ENCODE data around the gene ZNF530.

ZNF530 gene

DNA sequence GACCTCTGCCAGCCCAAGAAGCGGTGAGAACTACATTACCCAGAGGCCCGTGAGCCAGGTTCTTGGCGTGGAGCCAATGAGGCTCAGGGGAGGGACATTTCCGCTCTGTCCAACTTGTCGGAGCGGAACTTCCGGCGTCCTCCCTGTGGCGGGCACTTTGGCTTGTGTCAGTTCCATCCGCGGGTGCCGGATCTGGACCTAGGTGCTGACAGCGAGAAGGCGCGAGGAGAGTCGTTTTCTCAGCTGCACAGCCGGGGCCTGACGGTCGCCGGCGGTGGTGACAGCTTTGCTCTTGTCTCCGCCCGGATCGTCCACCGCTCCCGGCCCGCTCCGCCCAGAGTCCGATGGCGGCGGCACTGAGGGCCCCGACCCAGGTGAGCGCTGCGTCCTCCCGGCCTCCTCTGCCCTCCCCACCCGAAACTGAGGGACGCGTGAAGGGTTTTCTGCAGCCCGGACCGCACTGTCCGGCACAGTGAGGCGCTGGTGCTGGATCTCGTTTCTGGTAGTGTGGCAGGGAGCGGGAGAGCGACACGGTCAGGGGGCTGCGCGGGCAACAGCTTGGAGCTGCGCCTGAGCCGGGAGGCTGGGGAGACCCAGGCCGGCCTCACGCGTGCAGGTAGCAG is at the start of gene ZNF530:
TSS of gene ZNF530 (plus strand) at position 125 of the 623 bp plus-strand sequence. CDS start 4,461 bp downstream, outside the sequence.
- peak; percentile 78 to 89 (median 86) for DNase-seq (ENCODE audit: low read depth in 2 of 3, low spot score in 1 of 3)

DNA sequence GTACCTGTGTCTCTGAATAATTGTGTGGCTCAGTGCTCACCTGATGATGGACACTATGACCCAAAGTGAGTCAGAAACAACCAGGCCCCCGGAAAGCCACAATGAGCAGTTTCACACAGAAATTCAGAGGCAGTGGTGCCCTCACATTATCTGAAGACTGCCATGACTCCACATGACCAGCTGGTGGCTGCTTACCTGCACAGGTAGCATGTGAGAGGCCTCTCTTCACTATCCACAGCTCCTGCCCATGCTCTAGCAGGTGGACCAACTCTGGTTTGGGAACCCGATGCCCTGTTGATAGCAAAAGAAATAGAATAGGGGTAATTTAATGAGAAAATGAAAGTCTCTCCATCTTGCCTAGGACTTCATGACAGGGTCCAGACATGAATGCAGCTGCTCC is 47.3 kb upstream of the ZNF530 start:
- DNase-seq (ENCODE audit: low read depth in 2 of 3, low spot score in 1 of 3), result no peak

DNA sequence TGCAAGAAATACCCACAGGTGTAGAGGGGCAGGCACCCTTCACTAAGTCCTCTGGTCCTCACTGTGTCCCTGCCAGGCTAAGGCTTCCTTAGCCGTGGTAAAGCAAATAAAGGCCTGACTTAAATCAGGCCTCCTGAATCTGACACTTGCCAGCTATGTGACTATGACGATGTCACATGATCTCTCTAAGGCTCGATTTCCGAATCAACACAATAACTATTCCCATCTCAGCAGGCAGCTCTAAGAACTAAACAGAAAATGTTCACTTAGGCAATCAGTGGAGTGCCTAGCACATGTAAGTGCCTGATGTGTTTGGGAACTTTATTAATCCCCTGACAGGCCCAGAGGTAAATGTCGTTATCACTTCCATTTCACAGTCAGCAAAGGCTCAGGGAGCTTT is 42.0 kb upstream of the ZNF530 start:
- DNase-seq (ENCODE audit: low read depth in 2 of 3, low spot score in 1 of 3), result no peak

DNA sequence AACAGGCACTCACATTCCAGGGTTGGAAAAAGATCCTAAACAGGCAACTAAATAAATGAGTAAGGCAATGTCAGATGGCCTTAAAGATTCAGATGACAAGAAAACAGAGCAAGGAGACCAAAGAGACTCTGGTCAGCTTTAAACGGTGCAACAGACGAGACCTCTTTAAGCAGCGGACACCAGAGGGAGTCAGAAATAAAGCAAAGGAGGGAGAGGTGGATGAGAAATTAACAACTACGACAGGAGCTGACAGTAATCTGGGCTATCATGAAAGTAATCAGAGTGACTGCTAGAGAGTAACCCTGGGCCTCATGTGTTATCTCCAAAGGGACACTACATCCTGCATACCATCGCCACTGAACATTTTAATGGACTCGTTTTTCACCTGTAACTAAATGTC is 41.2 kb upstream of the ZNF530 start:
- DNase-seq (ENCODE audit: low read depth in 2 of 3, low spot score in 1 of 3), result no peak

DNA sequence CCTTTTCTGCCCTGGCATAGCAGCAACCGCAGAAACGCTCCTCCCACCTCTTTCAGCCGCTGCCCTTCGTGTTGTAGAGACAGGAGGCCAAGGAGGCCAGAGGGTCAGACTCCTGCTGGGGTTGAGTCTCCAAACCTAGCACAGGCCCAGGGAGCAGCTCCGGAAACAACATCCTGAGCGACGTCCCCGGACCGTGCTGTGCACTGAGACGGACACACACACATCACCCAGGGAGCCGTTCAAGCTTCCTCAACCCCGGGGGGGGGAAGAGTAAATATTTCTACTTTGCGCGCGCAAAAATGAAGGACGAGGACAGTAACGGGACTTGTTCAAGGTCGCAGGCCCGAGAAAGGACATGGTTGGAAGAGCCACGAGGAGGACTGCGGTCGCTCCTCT is 40.7 kb upstream of the ZNF530 start:
- no peak for DNase-seq (ENCODE audit: low read depth in 2 of 3, low spot score in 1 of 3)

DNA sequence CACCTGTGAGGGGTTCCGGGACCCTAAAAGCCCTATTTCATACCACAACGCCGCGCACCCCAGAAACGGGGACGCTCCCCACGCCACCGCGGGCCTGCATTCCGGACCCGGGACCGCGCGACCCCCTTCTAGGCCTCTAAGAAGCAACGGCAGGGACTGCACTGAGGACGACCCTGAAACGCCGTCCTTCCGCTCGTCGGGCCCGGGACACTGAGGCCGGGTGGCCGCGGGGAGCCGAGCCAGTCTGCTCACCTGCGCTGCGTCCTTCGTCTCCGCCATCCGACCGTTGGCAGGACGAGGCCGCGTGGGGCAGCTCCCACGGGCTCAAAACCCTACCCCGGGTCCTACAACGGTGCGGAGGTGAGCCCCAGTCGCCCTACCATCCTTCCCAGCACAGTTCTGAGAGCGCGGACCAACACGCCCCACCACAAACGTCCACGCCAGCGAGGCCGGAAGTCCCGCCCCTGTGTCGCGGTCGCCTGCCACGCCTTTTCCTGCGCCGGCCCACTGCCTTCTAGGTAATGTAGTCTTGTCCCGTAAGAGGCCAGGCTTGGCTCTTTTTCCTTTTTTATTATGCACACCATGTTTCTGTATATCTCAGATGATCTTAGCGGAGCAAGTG is 40.2 kb upstream of the ZNF530 start, which contains the start of gene ZNF550:
TSS of gene ZNF550 (minus strand) at position 460 of the 622 bp plus-strand sequence. CDS start at position 279, 181 bp downstream.
- DNase-seq (ENCODE audit: low read depth in 2 of 3, low spot score in 1 of 3), result peak; percentile 75 to 85 (median 84)

DNA sequence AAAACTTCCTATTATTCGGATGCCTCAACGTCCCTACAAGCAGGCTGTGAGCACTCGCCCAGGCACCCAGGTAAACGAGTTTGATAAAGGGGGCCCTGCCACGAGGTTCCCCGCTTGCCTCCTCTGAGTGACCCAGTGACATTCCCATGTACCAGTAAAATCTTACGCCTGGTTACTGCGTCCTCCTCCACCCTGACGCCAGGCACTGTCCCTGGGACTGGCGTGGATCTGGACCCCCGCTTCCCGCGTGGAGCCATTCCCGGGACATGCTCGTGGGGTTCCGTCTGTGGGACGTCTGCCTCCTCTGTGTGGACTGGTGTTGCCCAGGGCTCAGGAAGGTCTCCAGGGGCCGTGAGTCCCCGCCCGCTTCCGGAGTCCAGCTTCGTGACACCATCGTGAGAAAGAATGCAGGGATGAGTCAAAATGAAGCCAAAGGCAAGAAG is 39.6 kb upstream of the ZNF530 start:
- DNase-seq (ENCODE audit: low read depth in 2 of 3, low spot score in 1 of 3), result no peak

DNA sequence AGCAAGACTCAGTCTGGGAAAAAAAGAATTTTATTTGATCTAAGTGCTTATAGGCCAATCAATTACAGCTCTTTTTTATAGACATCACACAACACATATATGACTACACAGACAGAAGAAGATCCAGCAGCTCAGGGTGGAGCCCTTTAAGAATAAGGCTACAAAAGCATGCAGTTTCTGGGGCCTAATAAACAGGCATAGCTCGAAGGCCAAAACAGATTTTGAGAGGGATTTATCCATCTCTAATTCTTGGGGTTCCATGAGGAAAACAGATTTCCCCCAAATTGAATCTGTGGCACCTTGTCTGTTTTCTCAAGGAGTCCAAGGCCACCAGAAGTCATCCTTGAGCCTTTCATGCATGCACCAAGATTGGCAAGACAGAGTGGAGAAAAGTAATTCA is 36.1 kb upstream of the ZNF530 start:
- no peak for DNase-seq (ENCODE audit: low read depth in 2 of 3, low spot score in 1 of 3)

DNA sequence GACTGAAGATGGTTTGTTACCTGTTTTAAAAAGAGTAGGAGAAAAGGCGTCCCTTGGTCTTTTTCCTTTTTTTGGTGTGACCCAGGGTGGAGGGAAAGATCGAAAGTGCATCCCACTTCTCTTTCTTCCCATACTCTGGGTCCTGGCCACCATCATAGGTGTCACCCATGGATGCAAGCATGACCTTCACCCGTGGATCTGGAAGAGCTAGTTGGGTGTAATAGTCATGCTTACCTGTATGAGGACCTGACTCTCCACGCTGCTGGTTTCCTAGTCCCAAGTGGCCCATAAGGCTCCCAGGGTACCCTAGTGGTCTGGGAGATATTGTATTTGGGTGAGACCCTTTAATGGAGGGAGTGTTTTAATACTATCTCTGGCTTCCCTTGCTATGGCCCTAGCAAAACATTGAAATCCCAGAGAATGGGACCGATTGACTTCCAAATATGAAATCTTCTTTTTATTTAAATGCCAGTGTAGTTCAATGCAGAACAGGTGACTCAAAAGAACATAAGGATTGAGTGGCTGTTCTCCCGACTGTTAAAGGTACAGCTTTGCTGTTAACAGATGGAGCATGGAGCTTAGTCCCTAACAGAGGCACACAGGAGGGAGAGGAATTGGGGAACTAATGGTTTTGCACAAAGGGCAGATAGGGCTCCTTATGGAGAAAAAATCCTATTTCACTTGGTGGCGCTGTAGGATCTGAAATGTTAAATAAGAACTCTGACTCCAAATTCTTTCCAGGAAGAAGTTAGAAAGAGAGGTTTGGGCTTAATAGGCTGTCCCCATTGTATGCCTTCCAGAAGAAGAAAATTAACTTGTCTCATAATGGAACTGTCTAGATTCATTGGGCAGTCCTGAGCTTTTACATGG is 33.1 kb upstream of the ZNF530 start:
- no peak for DNase-seq (ENCODE audit: low read depth in 2 of 3, low spot score in 1 of 3)

DNA sequence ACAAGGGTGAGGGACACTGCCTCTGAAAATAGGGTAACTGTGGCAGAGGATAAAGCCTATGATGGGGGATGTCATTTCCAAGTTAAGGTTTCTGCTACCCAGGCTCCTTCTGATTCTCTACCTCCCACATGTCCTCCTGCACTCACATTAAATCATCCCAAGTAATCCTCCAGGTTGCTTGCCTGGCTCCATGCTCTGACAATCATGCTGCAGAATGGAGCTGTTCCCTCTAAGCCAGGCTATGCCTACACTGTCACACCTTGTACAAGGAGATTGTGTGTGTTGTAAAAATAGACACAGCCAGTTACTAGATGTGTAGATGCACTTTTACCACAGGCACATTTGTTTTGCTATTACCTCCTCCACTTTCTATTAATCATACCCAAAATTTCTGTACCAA is 29.0 kb upstream of the ZNF530 start:
- DNase-seq (ENCODE audit: low read depth in 2 of 3, low spot score in 1 of 3), result no peak

DNA sequence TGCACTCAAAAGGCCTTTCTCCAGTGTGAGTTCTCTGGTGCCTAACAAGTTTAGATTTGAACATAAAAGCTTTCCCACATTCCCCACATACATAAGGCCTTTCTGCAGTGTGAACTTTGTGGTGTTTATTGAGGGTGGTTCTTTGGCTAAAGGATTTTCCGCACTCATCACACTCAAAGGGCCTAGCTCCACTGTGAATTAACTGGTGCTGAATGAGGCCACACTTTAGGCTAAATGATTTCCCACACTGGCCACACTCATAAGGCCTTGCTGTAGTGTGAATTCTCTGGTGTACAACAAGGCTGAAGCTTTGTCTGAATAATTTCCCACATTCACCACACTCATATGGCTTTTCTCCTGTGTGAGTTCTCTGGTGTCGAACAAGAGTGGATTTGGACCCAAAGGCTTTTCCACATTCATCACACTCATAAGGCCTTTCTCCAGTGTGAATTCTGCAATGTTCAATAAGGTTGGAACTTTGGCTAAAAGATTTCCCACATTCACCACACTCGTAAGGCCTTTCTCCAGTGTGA is 27.2 kb upstream of the ZNF530 start:
- DNase-seq (ENCODE audit: low read depth in 2 of 3, low spot score in 1 of 3), result no peak

DNA sequence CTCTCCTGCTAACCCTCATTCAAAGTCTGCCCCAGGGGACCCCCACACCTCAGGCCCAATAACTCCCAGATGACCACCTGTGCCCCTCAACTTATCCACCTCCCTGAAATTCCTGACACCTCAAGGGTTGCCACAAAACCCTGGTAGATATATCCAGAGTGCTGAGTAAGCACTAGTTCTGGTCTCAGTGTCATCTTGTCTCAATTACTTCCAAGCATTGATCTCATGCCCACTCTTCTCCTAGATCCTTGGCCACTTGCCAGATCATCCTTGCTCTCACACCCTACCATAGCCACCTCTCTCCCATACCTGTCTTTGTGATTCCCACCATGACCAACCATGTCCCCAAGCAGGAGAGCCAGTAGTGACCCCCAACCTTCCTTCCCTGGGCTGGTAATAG is 23.0 kb upstream of the ZNF530 start:
- no peak for DNase-seq (ENCODE audit: low read depth in 2 of 3, low spot score in 1 of 3)

DNA sequence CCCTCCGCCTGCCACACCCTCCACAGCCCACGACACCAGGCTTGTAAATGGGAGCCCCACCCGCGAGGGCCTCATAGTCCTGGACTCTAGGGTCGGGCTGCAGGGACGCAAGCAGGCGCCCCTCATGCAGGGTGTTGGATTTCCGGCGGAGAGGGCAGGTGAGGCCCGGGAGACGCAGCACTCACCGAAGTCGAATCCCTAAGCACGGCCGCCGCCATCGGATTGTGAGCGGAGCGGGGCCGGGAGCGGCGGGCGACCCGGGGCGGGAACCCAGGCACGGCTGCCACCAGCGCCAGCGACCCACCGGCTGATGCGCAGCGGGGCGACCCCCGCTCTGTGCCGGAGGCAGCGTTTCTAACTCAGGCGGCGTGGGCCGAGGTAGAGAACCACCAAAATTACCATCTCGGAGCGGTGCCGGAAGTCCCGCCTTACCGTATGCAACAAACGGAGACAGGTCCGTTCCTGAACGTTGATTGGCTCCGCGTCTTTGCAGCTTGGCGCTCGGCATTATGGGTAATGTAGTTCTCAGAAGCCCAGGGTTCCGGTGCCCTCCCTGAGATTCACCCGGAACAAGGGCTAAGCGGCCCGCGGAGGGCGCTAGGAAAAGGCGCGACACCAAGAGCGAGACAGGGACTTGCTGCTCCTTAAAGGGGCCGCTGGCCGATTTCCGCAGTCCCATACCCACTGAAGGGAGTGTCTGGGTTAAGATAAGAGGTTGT is 21.0 kb upstream of the ZNF530 start, which contains the start of gene ZNF416:
TSS of gene ZNF416 (minus strand) at position 425 of the 719 bp plus-strand sequence. CDS start at position 218, 207 bp downstream.
- peak; percentile 90 to 94 (median 90) for DNase-seq (ENCODE audit: low read depth in 2 of 3, low spot score in 1 of 3)

DNA sequence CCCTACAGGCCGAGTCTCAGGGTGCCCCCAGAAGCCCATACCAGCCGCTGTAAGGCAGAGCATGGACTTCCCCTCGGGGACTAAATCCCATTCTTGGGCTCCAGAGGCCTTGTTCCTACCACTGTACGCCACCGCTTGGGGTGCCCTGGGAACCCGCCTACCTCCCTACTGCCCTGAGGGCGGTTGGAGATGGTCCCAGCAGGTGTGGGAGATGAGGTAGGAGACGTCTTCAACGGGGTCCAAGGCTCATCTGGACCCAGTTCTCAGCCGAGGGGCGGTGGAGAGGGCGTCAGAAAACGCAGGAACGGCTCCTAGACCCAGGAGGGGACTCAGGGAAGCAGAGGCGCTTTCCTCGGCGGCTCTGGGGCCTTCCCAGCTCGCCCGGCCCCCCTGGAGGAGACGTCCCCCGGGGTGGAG is 16.6 kb upstream of the ZNF530 start:
- no peak for DNase-seq (ENCODE audit: low read depth in 2 of 3, low spot score in 1 of 3)

DNA sequence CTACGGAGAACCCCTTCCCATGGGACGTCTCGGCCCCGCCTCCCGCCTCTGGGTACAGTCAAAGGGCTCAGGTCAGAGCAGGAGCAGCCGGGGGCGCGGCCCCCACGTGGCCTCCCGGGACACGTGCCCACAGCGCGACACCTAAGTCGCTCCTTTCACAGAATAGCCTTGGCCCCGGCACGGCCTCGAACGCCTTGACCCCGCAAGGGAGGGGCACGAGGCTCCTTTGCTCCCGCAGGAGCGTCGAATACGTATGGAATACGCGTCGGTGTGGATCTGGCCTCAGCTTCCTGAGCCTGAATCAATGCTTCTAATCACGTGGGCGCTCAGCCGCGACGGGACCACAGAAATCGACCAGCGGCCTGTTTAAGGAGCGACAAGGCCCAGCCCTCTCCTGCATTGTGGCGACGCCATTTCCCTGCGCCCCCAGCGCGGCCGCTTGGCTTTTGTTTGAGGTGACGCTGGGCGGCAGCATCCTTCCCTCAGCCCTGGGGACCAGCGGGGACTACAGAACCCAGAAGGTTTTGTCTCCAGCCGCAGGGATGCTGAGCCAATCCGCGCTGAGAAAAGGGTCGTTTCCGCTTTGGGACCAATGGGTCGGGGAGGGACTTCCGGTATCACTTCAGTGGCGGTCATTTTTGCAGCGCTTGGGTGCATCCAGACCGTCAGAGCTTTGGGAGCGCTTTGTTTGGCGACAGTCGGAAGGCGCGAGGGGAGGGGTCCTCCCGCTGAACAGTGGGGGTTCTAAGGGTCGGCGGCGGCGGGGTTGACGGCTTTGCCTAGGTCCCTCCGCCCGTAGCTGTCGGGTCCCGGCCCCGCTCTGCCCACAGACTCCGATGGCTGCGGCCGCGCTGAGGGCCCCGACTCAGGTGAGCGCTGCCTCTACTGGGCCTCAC is 15.9 kb upstream of the ZNF530 start, which contains the start of gene ZIK1:
TSS of gene ZIK1 (plus strand) at position 625 of the 896 bp plus-strand sequence. CDS start at position 837, 212 bp downstream.
- DNase-seq (ENCODE audit: low read depth in 2 of 3, low spot score in 1 of 3), result peak; percentile 74 to 76 (median 74)

DNA sequence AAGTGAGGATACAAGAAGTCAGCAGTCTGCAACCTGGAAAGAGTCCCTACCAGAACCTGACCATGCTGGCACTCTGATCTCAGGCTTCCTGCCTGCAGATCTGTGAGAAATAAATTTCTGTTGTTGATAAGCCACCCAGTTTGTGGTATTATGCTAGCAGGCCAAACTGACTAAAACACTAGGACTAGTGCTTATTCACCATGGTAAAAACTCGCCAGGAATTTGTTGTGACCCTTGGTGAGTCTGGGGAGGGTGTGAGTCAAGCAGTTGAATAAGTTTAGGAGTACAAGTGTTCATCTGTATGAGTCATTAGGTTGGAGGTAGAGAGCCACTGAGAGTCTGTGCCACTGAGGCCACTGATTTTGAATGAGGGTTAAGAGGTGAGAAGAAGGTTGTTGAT is 12.2 kb upstream of the ZNF530 start:
- no peak for DNase-seq (ENCODE audit: low read depth in 2 of 3, low spot score in 1 of 3)

DNA sequence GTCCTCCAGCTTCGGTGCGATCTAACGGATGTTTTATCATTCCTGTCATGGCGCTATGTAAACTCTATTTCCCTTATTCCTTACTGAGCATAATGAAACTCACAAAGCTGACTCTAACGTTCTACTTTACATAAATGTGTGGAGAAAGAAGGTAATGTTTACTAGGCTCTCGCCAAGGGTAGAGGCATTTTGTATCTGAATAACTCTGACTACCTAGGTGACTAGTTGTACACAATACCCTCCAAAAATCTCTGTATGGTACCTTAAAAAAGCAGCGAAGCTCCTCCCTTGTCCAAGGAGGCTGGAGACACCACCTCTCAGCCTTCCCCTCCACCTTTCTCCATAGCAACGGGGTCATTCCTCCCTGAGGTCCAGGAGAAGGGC is 316 bp upstream of the ZNF530 start:
- no peak for DNase-seq (ENCODE audit: low read depth in 2 of 3, low spot score in 1 of 3)

DNA sequence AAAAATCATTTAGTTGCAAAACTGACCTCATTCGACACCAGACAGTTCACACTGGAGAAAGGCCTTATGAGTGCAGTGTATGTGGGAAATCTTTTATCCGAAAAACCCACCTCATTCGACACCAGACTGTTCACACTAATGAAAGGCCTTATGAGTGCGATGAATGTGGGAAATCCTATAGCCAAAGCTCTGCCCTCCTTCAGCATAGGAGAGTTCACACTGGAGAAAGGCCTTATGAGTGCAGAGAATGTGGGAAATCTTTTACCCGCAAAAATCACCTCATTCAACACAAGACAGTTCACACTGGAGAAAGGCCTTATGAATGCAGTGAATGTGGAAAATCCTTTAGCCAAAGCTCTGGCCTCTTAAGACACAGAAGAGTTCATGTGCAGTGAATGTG is 7.2 kb downstream of the ZNF530 start:
- no peak for DNase-seq (ENCODE audit: low read depth in 2 of 3, low spot score in 1 of 3)

DNA sequence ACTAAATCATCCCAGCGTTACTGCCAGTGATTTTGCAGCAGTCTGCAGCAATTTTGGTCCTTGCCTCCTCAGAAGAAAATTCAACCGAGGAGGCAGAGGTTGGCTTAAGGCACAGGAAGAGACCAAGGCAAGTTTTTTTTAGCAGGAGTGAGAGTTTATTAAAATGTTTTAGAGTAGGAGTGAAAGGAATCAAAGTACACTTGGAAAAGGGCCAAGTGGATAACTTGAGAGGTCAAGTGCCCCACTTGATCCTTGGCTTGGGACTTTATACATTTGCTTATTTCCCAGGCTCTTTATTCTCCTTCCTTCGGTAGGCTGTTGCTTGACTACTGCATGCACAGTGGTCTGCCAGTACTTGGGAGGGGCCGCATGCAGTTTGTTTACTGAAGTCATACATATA is 11.4 kb downstream of the ZNF530 start:
- no peak for DNase-seq (ENCODE audit: low read depth in 2 of 3, low spot score in 1 of 3)
